PC-3 (cell line): ENCODE results near the gene MARCKSL1.

ENCODE experiments used
- EZH2 ChIP-seq: fragments of 300-600 bp; sonication (generic); IDR thresholded peaks from one replicate; pipeline ENCODE4 v1.6.1; 2017; ENCODE audit warnings: antibody characterized with exemption, mild to moderate bottlenecking, low read length; ENCODE audit not compliant: unreplicated experiment
- TF ChIP-seq, protein P1 (sequence below): fragments of 300-600 bp; sonication (generic); conservative IDR thresholded peaks from 2 replicates; pipeline ENCODE4 v1.5.1; 2017; ENCODE audit warnings: antibody characterized with exemption, low read depth, mild to moderate bottlenecking, low read length

DNA sequence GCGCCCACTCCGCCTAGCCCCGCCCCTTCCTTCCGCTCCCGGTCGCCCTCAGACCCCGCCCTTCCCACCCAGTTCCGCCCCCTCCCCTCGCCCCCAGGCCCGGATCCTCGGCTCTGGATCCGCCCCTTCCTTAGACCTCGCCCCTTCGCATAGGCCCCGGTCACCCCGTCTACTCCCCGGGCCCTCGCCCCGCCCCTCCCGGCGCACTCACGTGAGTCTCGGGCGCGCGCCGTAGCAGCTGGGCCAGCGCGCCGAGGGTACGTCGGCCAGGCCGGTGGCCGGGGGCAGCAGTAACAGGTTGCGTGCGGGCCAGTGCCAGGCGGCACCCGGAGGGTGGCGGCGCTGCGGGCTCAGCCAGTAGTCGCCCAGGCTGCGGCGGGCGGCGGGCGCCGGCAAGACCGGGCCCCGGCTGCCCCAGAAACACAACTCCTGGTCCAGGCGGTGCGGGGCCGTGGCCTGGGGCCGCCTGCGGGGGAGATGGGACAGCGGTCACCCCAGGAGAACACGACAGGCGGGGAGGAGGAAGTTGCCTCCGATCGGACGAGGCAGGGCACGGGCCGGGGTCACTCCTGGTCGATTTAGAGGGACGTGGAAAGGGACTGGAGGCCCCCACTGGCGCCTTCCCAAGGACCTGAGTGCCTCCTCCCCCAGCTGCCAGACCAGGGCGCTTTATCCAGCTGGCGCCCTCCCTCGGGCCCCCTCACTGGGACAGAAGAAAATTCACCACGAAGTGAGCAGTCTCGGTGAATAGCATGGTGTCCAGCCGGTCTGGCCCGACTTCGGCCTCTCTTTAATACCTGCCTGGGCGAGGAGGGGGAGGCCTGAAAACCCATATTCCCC, 15.6 kb upstream of the MARCKSL1 start:
- TF ChIP-seq, protein P1, sequence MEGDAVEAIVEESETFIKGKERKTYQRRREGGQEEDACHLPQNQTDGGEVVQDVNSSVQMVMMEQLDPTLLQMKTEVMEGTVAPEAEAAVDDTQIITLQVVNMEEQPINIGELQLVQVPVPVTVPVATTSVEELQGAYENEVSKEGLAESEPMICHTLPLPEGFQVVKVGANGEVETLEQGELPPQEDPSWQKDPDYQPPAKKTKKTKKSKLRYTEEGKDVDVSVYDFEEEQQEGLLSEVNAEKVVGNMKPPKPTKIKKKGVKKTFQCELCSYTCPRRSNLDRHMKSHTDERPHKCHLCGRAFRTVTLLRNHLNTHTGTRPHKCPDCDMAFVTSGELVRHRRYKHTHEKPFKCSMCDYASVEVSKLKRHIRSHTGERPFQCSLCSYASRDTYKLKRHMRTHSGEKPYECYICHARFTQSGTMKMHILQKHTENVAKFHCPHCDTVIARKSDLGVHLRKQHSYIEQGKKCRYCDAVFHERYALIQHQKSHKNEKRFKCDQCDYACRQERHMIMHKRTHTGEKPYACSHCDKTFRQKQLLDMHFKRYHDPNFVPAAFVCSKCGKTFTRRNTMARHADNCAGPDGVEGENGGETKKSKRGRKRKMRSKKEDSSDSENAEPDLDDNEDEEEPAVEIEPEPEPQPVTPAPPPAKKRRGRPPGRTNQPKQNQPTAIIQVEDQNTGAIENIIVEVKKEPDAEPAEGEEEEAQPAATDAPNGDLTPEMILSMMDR: peak; percentile 19; the same call in 1 of the 2 replicates
- TF ChIP-seq EZH2: no peak
